Tibial artery (tissue), 4 donors: Measurements from ENCODE around the gene LRBA.
"Not testable (repeated sequence)": the region's sequence is repeated elsewhere in the genome, so short reads cannot be mapped to it uniquely, and the experiment has no call there.

ENCODE experiments used
- DNase-seq, 2 donors: peaks; one replicate each; pipeline ENCODE4 v3.0.0-alpha.2; 2019
- H3K27ac ChIP-seq, 2 donors: fragments of 200-600 bp; sonication (generic) in 1 of 2; 1 replicate in 1 of 2; 2 replicates in 1 of 2; pipeline ENCODE4 v1.5.1; 2018 to 2019; ENCODE audit warnings: mild to moderate bottlenecking in 1 of 2
- H3K27me3 ChIP-seq, 2 donors: fragments of 200-600 bp; sonication (generic) in 1 of 2; one replicate each; pipeline versions ENCODE4 v1.5.1 to v1.6.0; 2016 to 2019
- H3K36me3 ChIP-seq, 3 donors: fragments of 200-600 bp; sonication (generic) in 2 of 3; one replicate each; pipeline ENCODE4 v1.5.1; 2016 to 2019; ENCODE audit warnings: mild to moderate bottlenecking in 2 of 3
- H3K4me1 ChIP-seq, 4 donors: fragments of 200-600 bp; sonication (generic) in 2 of 4; 1 replicate in 3 of 4; 2 replicates in 1 of 4; pipeline ENCODE4 v1.5.1; 2016 to 2019
- H3K4me3 ChIP-seq, 2 donors: fragments of 200-600 bp; sonication (generic) in 1 of 2; 1 replicate in 1 of 2; 2 replicates in 1 of 2; pipeline ENCODE4 v1.5.1; 2018 to 2019; ENCODE audit warnings: mild to moderate bottlenecking in 2 of 2
- H3K9me3 ChIP-seq, 3 donors: fragments of 200-600 bp; sonication (generic) in 1 of 3; one replicate each; pipeline ENCODE4 v1.5.1; 2016 to 2019
- intact Hi-C: fragments of 100-400 bp; cut with DNase I; formaldehyde crosslinking; loops from one replicate; pipeline ENCODE4 v1.15.0; 2023; ENCODE audit warnings: low total_unique reads
- TF ChIP-seq, protein P1 (sequence below), 2 experiments: fragments of 200-600 bp in 1 of 2; fragments of 450-650 bp in 1 of 2; IDR thresholded peaks; one replicate each; pipeline ENCODE4 v1.5.1; 2017 to 2019; ENCODE audit warnings: antibody characterized with exemption in 2 of 2, mild to moderate bottlenecking in 1 of 2, moderate library complexity in 1 of 2

The LRBA gene

DNA sequence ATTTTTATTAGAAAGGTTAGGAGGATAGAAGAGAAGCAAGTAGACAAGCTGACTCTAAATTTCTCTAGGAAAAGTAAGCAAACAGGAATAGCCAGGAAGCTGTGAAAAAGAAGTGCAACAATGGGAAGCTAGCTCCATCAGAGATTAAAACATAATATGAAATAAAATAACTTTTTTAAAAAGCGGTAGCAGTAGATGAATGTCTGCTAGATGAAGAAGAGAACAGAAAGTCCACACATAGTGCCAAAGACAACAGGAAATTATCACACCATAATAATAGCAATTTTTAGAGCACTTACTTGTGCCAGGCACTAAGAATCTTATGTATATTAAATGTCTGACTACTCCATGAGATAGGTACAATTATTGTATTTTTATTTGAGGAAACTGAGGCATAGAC lies 53.5 kb downstream of the LRBA start:
- Histone ChIP-seq H3K4me1 (peaks cover 0 to 23% (median 13%) of the 10 kb centered on the region in 4 donors), H3K36me3 (no peaks in the 10 kb centered on the region), H3K27me3 (no peaks in the 10 kb centered on the region), H3K9me3 (no peaks in the 10 kb centered on the region), H3K27ac (no peak overlapping the region), H3K4me3 (no peak overlapping the region)
- TF ChIP-seq, protein P1, sequence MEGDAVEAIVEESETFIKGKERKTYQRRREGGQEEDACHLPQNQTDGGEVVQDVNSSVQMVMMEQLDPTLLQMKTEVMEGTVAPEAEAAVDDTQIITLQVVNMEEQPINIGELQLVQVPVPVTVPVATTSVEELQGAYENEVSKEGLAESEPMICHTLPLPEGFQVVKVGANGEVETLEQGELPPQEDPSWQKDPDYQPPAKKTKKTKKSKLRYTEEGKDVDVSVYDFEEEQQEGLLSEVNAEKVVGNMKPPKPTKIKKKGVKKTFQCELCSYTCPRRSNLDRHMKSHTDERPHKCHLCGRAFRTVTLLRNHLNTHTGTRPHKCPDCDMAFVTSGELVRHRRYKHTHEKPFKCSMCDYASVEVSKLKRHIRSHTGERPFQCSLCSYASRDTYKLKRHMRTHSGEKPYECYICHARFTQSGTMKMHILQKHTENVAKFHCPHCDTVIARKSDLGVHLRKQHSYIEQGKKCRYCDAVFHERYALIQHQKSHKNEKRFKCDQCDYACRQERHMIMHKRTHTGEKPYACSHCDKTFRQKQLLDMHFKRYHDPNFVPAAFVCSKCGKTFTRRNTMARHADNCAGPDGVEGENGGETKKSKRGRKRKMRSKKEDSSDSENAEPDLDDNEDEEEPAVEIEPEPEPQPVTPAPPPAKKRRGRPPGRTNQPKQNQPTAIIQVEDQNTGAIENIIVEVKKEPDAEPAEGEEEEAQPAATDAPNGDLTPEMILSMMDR (IDR thresholded peaks at IDR 0.05), result no peak
- DNase-seq, result no peak
- intact Hi-C loops, result no loop called here

DNA sequence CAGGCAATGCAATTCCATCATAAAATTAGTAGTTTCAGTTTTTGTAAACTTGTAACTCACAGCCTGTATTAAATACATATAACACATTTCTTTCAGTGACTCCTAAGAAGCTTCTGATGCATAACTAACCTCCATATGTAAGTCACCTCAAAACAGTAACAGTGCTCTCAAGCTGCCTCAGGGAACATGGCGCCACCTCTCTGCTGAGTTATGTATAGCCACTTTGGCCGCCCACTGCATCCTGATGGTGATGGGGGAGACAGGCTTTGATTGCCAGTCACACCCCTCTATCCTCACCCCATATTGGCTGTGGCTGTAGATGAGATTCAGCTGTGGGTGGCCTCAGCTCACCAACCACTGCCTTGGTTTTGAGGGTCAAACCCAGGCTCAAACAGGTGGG lies 54.3 kb downstream of the LRBA start:
- TF ChIP-seq, protein P1 (IDR thresholded peaks at IDR 0.05), result no peak
- no peak overlapping the region for H3K4me3 ChIP-seq

DNA sequence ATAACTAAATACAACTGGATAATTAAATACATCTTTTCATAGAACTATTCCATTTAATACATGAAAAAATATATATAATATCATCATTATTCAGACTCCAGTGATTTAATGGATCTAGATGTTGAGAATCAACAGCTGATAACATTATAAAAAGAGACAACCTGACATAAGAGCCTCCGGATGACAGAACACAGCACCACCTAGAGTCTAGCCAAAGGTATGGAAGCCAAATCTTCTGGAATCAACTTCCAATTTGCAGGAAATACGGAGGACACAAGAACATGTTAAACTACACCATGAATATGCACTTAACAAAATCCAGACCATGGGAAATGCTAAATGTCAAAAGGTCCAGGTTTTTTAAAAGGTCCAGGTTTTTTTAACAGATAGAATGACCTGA lies 55.0 kb downstream of the LRBA start:
- Histone ChIP-seq H3K27me3 (no peaks in the 10 kb centered on the region), H3K36me3 (no peaks in the 10 kb centered on the region), H3K27ac (no peak overlapping the region), H3K9me3 (no peaks in the 10 kb centered on the region), H3K4me3 (no peak overlapping the region), H3K4me1 (peaks cover 0 to 23% (median 13%) of the 10 kb centered on the region in 4 donors)
- no peak for DNase-seq
- intact Hi-C loops, result no loop called here
- TF ChIP-seq, protein P1 (IDR thresholded peaks at IDR 0.05), result peak in 1 of 2 experiments; percentile 27

More for the DNA sequence above, 54.3 kb downstream of the LRBA start:
- Histone ChIP-seq H3K4me1 (peaks cover 0 to 23% (median 13%) of the 10 kb centered on the region in 4 donors), H3K27ac (no peak overlapping the region), H3K9me3 (no peaks in the 10 kb centered on the region), H3K36me3 (no peaks in the 10 kb centered on the region), H3K27me3 (no peaks in the 10 kb centered on the region)
- DNase-seq, result no peak
- intact Hi-C loops, result no loop called here

DNA sequence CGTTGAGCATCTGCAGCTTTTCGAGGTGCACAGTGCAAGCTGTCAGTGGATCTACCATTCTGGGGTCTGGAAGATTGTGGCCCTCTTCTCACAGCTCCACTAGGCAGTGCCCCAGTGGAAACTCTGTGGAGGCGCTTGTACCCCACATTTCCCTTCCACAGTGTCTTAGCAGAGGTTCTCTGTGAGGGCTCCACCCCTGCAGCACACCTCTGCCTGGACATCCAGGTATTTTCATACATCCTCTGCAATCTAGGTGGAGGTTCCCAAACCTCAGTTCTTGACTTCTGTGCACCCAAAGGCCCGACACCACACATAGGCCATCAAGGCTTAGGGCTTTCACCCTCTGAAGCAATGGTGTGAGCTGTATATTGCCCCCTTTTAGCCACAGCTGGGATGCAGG lies 57.1 kb downstream of the LRBA start:
- H3K36me3 ChIP-seq, H3K9me3 ChIP-seq, H3K4me3 ChIP-seq, H3K27ac ChIP-seq, H3K27me3 ChIP-seq, DNase-seq, intact Hi-C loops: not testable (repeated sequence)
- H3K4me1 ChIP-seq, result peaks cover 0 to 23% (median 13%) of the 10 kb centered on the region in 4 donors

DNA sequence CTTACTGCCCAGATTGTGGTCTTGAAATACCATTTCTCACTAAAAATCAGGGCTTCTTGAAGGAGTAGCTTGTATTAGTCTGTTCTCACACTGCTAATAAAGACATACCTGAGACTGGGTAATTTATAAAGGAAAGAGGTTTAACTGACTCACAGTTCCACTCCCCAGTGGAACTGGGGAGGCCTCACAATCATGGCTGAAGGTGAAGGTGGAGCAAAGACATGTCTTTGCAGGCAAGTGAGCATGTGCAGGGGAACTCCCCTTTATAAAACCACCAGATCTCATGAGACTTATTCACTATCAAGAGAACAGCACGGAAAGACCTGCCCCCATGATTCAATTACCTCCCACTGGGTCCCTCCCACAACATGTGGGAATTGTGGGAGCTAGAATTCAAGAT lies 58.0 kb downstream of the LRBA start:
- H3K4me3 ChIP-seq, intact Hi-C loops, H3K36me3 ChIP-seq, H3K9me3 ChIP-seq, H3K27me3 ChIP-seq, H3K27ac ChIP-seq, DNase-seq: not testable (repeated sequence)
- peaks cover 0 to 17% (median 9%) of the 10 kb centered on the region in 4 donors for H3K4me1 ChIP-seq

DNA sequence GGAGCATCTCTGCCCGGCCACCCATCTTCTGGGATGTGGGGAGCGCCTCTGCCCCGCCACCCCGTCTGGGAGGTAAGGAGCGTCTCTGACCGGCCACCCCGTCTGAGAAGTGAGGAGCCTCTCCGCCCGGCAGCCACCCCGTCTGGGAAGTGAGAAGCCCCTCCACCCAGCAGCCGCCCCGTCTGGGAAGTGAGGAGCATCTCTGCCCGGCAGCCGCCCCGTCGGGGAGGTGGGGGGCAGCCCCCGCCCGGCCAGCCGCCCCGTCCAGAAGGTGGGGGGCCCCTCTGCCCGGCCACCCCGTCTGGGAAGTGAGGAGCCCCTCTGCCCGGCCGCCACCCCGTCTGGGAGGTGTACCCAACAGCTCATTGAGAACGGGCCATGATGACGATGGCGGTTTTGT lies 61.2 kb downstream of the LRBA start:
- H3K4me3 ChIP-seq, H3K27me3 ChIP-seq, H3K27ac ChIP-seq, DNase-seq, intact Hi-C loops, H3K4me1 ChIP-seq, H3K9me3 ChIP-seq, H3K36me3 ChIP-seq: not testable (repeated sequence)

DNA sequence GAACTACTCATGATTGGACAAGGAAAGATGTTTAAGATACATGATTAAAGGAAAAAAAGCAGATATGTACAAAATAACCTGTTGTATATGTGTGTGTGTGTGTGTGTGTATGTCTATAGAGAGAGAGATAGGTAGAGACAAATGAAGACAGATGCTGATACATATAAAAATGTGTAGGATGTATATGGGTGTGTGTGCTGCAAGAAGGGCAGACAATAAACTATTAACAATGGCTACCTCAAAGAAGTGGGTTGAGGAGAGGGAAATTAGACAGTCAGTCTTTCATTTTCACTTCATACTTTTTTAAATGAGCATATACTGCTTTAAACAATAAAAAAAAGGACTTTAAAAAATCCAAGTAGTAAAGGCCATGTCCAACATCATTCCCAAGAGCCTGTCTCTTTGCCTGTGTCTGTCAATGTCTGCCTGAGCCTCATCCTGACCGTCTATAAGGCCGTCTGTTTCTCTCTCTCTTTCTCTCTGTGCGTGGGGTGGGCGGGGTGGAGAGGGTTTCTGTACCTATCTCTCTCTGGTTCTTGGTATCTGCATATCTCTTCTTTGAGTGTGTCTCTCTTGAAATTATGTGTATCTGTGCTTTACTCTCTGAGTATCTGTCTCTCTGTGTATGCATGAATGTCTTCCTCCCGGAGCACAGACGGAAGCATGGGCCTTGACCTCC lies 62.8 kb downstream of the LRBA start:
- Histone ChIP-seq H3K27me3 (no peaks in the 10 kb centered on the region), H3K4me3 (no peak overlapping the region), H3K4me1 (peaks cover 0 to 7% (median 2%) of the 10 kb centered on the region in 4 donors), H3K27ac (no peak overlapping the region), H3K36me3 (no peaks in the 10 kb centered on the region), H3K9me3 (no peaks in the 10 kb centered on the region)
- DNase-seq, result no peak
- TF ChIP-seq, protein P1 (IDR thresholded peaks at IDR 0.05), result no peak
- intact Hi-C loops, result no loop called here
